Right lobe of liver (tissue), 6 donors: ENCODE data around the gene WNT9B. TPM values are rescaled to one million over a fixed set of nuclear protein-coding genes. Genes with fewer than 3 reads are reported as not detected.

Experiments used
- ATAC-seq, 4 donors: fragments of 200-7000 bp; cut with Tn5 transposase; one replicate each; pipeline ENCODE4 v1.9.1; 2020; ENCODE audit warnings: mild to moderate bottlenecking in 4 of 4, moderate library complexity in 4 of 4
- DNase-seq, 3 donors: peaks; one replicate each; pipeline ENCODE4 v3.0.0-alpha.2; 2020
- H3K27ac ChIP-seq, 3 donors: fragments of 200-600 bp; one replicate each; pipeline ENCODE4 v1.8.0; 2022
- H3K27me3 ChIP-seq, 2 donors: fragments of 200-600 bp; one replicate each; pipeline ENCODE4 v1.8.0; 2022
- H3K36me3 ChIP-seq, 4 donors: fragments of 200-600 bp; sonication (generic) in 1 of 4; one replicate each; pipeline versions ENCODE4 v1.5.1 to v1.8.0; 2017 to 2022; ENCODE audit warnings: control low read depth in 1 of 4
- H3K4me1 ChIP-seq, 4 donors: fragments of 200-600 bp; sonication (generic) in 1 of 4; one replicate each; pipeline versions ENCODE4 v1.5.1 to v1.8.0; 2017 to 2022; ENCODE audit warnings: control low read depth in 1 of 4
- H3K4me3 ChIP-seq, 3 donors: fragments of 200-600 bp; one replicate each; pipeline ENCODE4 v1.8.0; 2022
- H3K9me3 ChIP-seq, 4 donors: fragments of 200-600 bp; sonication (generic) in 1 of 4; one replicate each; pipeline versions ENCODE4 v1.5.1 to v1.8.0; 2017 to 2022; ENCODE audit warnings: control low read depth in 1 of 4
- CTCF ChIP-seq, 4 donors: fragments of 200-600 bp in 3 of 4; fragments of 450-650 bp in 1 of 4; IDR thresholded peaks; one replicate each; pipeline versions ENCODE4 v1.5.1 to v1.8.0; 2016 to 2022; ENCODE audit warnings: antibody characterized with exemption in 4 of 4, mild to moderate bottlenecking in 2 of 4
- POLR2A ChIP-seq: fragments of 450-650 bp; IDR thresholded peaks from one replicate; pipeline ENCODE4 v1.6.1; 2017; ENCODE audit warnings: antibody characterized with exemption, mild to moderate bottlenecking
- WGBS: methylation state at CpG from one replicate; pipeline ENCODE4 v1.1.6; 2018; ENCODE audit warnings: low coverage, low lambda C conversion rate; ENCODE audit not compliant: insufficient coverage; ENCODE audit errors: missing lambda C conversion rate; 5-methylcytosine and 5-hydroxymethylcytosine counted together
- intact Hi-C, 2 donors: fragments of 100-400 bp; cut with DNase I; formaldehyde crosslinking; loops; one replicate each; pipeline versions ENCODE4 v1.11.2 to v1.14.1; 2022
- total RNA-seq, 6 experiments: library from RNA; depleted of rRNA in 2 of 6; stranded (reverse); fragments of >200 nt in 2 of 6; fragmentation: NEBNext Ultra II Directional in 3 of 6; extraction: Animal tissue kit (Norgen Biotek cat#: 25700) in 3 of 6; gene quantifications; one replicate each; pipeline versions ENCODE4 v1.1.0 to v1.2.4, GENCODE V29; 2016 to 2023
- donor health status: DM: no; HTN: yes; CAD: no.
- donor health status: DM: no; HTN: no; CAD: no.
- donor health status: DM: no; HTN: no; CAD: no.
- donor health status: DM: no; HTN: yes; CAD: no.
- donor health status: DM: no; HTN: yes; CAD: no.

Gene WNT9B
- total RNA-seq, 6 experiments from 2014 or later: 0.55 to 1.7 (median 1.2) TPM; not detected in 3

GRCh38 chr17:46847204-46848191 lies 3.9 kb upstream of the WNT9B start:
- TF ChIP-seq POLR2A: no peak
- no peak for TF ChIP-seq CTCF (IDR thresholded peaks at IDR 0.05)
- DNase-seq (no peak), ATAC-seq (peak in 1 of 4 donors; percentile 51)
- Histone ChIP-seq H3K9me3 (no peaks in the 10 kb centered on the region), H3K36me3 (no peaks in the 10 kb centered on the region), H3K4me1 (peaks cover 0 to 6% (median 2%) of the 10 kb centered on the region in 4 donors), H3K27ac (no peak overlapping the region), H3K4me3 (no peak overlapping the region), H3K27me3 (peaks cover 0 to 5% of the 10 kb centered on the region in 2 donors)
- intact Hi-C loops: loop anchor here (10.0 kb wide), 1 partner anchor 97 kb away; no protein-coding TSS in a partner anchor
- 78% methylated on average over 3 of the region's 8 CpGs for WGBS

GRCh38 chr17:46848534-46848933 lies 2.8 kb upstream of the WNT9B start:
- Histone ChIP-seq H3K27me3 (peaks cover 0 to 5% of the 10 kb centered on the region in 2 donors), H3K4me3 (no peak overlapping the region), H3K27ac (no peak overlapping the region), H3K36me3 (no peaks in the 10 kb centered on the region), H3K9me3 (no peaks in the 10 kb centered on the region), H3K4me1 (peaks cover 0 to 6% (median 2%) of the 10 kb centered on the region in 4 donors)
- intact Hi-C loops: loop anchor here (10.0 kb wide), 1 partner anchor 96 kb away; no protein-coding TSS in a partner anchor
- ATAC-seq (no peak), DNase-seq (no peak)
- WGBS: 100% methylated on average over 1 of the region's 6 CpGs
- no peak for TF ChIP-seq POLR2A
- no peak for TF ChIP-seq CTCF (IDR thresholded peaks at IDR 0.05)

- Histone ChIP-seq H3K27ac (no peak overlapping the region), H3K9me3 (no peaks in the 10 kb centered on the region), H3K27me3 (peaks cover 0 to 5% of the 10 kb centered on the region in 2 donors), H3K4me3 (no peak overlapping the region), H3K36me3 (no peaks in the 10 kb centered on the region), H3K4me1 (peaks cover 0 to 6% (median 2%) of the 10 kb centered on the region in 4 donors)
- no peak for TF ChIP-seq POLR2A
- TF ChIP-seq CTCF (IDR thresholded peaks at IDR 0.05): no peak
- ATAC-seq: no peak
- intact Hi-C loops: no loop called here
- DNase-seq: no peak
- 63% methylated on average over 13 of the region's 13 CpGs for WGBS
Observed at GRCh38 chr17:46850688-46851028, 725 bp upstream of the WNT9B start.

- no peak for DNase-seq
Observed at GRCh38 chr17:46853896-46854444, 2.6 kb downstream of the WNT9B start.

More at GRCh38 chr17:46853896-46854444, 2.6 kb downstream of the WNT9B start:
- H3K36me3 ChIP-seq: no peaks in the 10 kb centered on the region
- H3K4me3 ChIP-seq: no peak overlapping the region
- peaks cover 0 to 5% of the 10 kb centered on the region in 2 donors for H3K27me3 ChIP-seq
- H3K27ac ChIP-seq: no peak overlapping the region
- ATAC-seq: no peak
- 100% methylated on average over 4 of the region's 6 CpGs for WGBS
- H3K9me3 ChIP-seq: no peaks in the 10 kb centered on the region
- intact Hi-C loops: no loop called here
- TF ChIP-seq POLR2A: no peak
- no peak for TF ChIP-seq CTCF (IDR thresholded peaks at IDR 0.05)
- H3K4me1 ChIP-seq: peaks cover 0 to 6% (median 2%) of the 10 kb centered on the region in 4 donors
